Suprapubic skin (tissue), 4 donors: ENCODE measurements around the gene CNIH2. TPM values are rescaled to one million over a fixed set of nuclear protein-coding genes. Genes with fewer than 3 reads are reported as not detected.
A peak's percentile ranks its signal among the peaks of the same experiment; 100 is the strongest.

ENCODE experiments used
- DNase-seq, 2 donors: peaks; one replicate each; pipeline ENCODE4 v3.0.0-alpha.2; 2019; ENCODE audit warnings: low spot score in 2 of 2
- H3K27ac ChIP-seq: fragments of 200-600 bp; sonication (generic); one replicate; pipeline ENCODE4 v1.5.1; 2019
- H3K27me3 ChIP-seq: fragments of 200-600 bp; sonication (generic); one replicate; pipeline ENCODE4 v1.5.1; 2019
- H3K36me3 ChIP-seq: fragments of 200-600 bp; sonication (generic); one replicate; pipeline ENCODE4 v1.5.1; 2019
- H3K4me1 ChIP-seq: fragments of 200-600 bp; sonication (generic); one replicate; pipeline ENCODE4 v1.5.1; 2019
- H3K4me3 ChIP-seq: fragments of 200-600 bp; sonication (generic); one replicate; pipeline ENCODE4 v1.5.1; 2019; ENCODE audit warnings: mild to moderate bottlenecking
- H3K9me3 ChIP-seq: fragments of 200-600 bp; sonication (generic); one replicate; pipeline ENCODE4 v1.5.1; 2019
- CTCF ChIP-seq, 2 donors: fragments of 200-600 bp in 1 of 2; fragments of 450-650 bp in 1 of 2; sonication (generic) in 1 of 2; IDR thresholded peaks; one replicate each; pipeline ENCODE4 v1.5.1; 2016 to 2019; ENCODE audit warnings: antibody characterized with exemption in 2 of 2, mild to moderate bottlenecking in 1 of 2, moderate library complexity in 1 of 2
- EP300 ChIP-seq: sonication (generic); formaldehyde crosslinking; IDR thresholded peaks from one replicate; pipeline ENCODE4 v1.6.1; 2017; ENCODE audit warnings: antibody characterized with exemption
- POLR2A ChIP-seq, 2 donors: fragments of 450-650 bp; IDR thresholded peaks; one replicate each; pipeline ENCODE4 v1.6.1; 2017; ENCODE audit warnings: antibody characterized with exemption in 2 of 2, mild to moderate bottlenecking in 2 of 2, moderate library complexity in 2 of 2
- POLR2AphosphoS5 ChIP-seq, 3 donors: sonication (generic); formaldehyde crosslinking; IDR thresholded peaks; one replicate each; pipeline ENCODE4 v1.6.1; 2017; ENCODE audit warnings: antibody characterized with exemption in 3 of 3
- whole genome bisulfite sequencing: methylation state at CpG from one replicate; pipeline ENCODE4 v1.1.5; 2018; 5-methylcytosine and 5-hydroxymethylcytosine counted together
- total RNA-seq, 4 donors: library from RNA; depleted of rRNA; stranded (reverse); fragments of >200 nt; gene quantifications; one replicate each; pipeline ENCODE4 v1.1.0, GENCODE V29; 2016

The CNIH2 gene
- total RNA-seq, 4 donors from 2014 or later: 1.1 to 2.5 (median 1.9) TPM; not detected in 1

- H3K4me1 ChIP-seq: peaks cover 65% of the 10 kb centered on the region
- 37% methylated on average over 4 of the region's 4 CpGs for WGBS
- no peak for DNase-seq
- no peaks in the 10 kb centered on the region for H3K27me3 ChIP-seq
- no peaks in the 10 kb centered on the region for H3K9me3 ChIP-seq
- H3K27ac ChIP-seq: no peak overlapping the region
- H3K4me3 ChIP-seq: no peak overlapping the region
- no peak for TF ChIP-seq POLR2AphosphoS5 (IDR thresholded peaks at IDR 0.05)
- no peak for TF ChIP-seq EP300
- no peak for TF ChIP-seq POLR2A (IDR thresholded peaks at IDR 0.05)
- no peak for TF ChIP-seq CTCF (IDR thresholded peaks at IDR 0.05)
- H3K36me3 ChIP-seq: no peaks in the 10 kb centered on the region
These were observed 43.6 kb downstream of the CNIH2 start for GRCh38 chr11:66321606-66322005.

- Histone ChIP-seq H3K27ac (peak overlapping the region; percentile 36), H3K27me3 (no peaks in the 10 kb centered on the region), H3K9me3 (no peaks in the 10 kb centered on the region), H3K4me1 (peaks cover 65% of the 10 kb centered on the region), H3K4me3 (no peak overlapping the region), H3K36me3 (no peaks in the 10 kb centered on the region)
- WGBS: 49% methylated on average over 11 of the region's 11 CpGs
- peak; percentile 84 to 88 for DNase-seq
- TF ChIP-seq POLR2AphosphoS5 (IDR thresholded peaks at IDR 0.05) (peak in 1 of 3 donors; percentile 8), EP300 (no peak)
These were observed 44.9 kb downstream of the CNIH2 start for GRCh38 chr11:66322732-66323427.

- Histone ChIP-seq H3K4me1 (peaks cover 65% of the 10 kb centered on the region), H3K27ac (no peak overlapping the region), H3K36me3 (no peaks in the 10 kb centered on the region), H3K9me3 (no peaks in the 10 kb centered on the region), H3K4me3 (no peak overlapping the region), H3K27me3 (no peaks in the 10 kb centered on the region)
- WGBS: 96% methylated on average over 1 of the region's 1 CpG
- no peak for TF ChIP-seq POLR2A (IDR thresholded peaks at IDR 0.05)
- no peak for TF ChIP-seq EP300
- TF ChIP-seq POLR2AphosphoS5 (IDR thresholded peaks at IDR 0.05): no peak
- no peak for TF ChIP-seq CTCF (IDR thresholded peaks at IDR 0.05)
- no peak for DNase-seq
These were observed 45.7 kb downstream of the CNIH2 start for GRCh38 chr11:66323684-66324083.

GRCh38 chr11:66324664-66325063 lies 46.7 kb downstream of the CNIH2 start:
- H3K27ac ChIP-seq: peak overlapping the region; percentile 20
- H3K9me3 ChIP-seq: no peaks in the 10 kb centered on the region
- 41% methylated on average over 10 of the region's 10 CpGs for WGBS
- H3K4me3 ChIP-seq: no peak overlapping the region
- no peaks in the 10 kb centered on the region for H3K27me3 ChIP-seq
- H3K36me3 ChIP-seq: no peaks in the 10 kb centered on the region
- H3K4me1 ChIP-seq: peaks cover 63% of the 10 kb centered on the region
- TF ChIP-seq CTCF (IDR thresholded peaks at IDR 0.05) (no peak), POLR2AphosphoS5 (IDR thresholded peaks at IDR 0.05) (no peak), POLR2A (IDR thresholded peaks at IDR 0.05) (no peak), EP300 (no peak)
- DNase-seq: no peak

- no peaks in the 10 kb centered on the region for H3K27me3 ChIP-seq
- WGBS: 66% methylated on average over 6 of the region's 8 CpGs
- no peaks in the 10 kb centered on the region for H3K36me3 ChIP-seq
- H3K4me3 ChIP-seq: no peak overlapping the region
- DNase-seq: no peak
- no peaks in the 10 kb centered on the region for H3K9me3 ChIP-seq
- H3K27ac ChIP-seq: no peak overlapping the region
- TF ChIP-seq POLR2AphosphoS5 (IDR thresholded peaks at IDR 0.05) (no peak), CTCF (IDR thresholded peaks at IDR 0.05) (no peak), EP300 (no peak), POLR2A (IDR thresholded peaks at IDR 0.05) (no peak)
- peaks cover 63% of the 10 kb centered on the region for H3K4me1 ChIP-seq
These were observed 47.3 kb downstream of the CNIH2 start for GRCh38 chr11:66325263-66325671.
